HG03575 (cell line): ENCODE data around the gene ALDH3B2.
"Not testable (repeated sequence)": the region's sequence is repeated elsewhere in the genome, so short reads cannot be mapped to it uniquely, and the experiment has no call there.

Experiments
- ATAC-seq: cut with Tn5 transposase; IDR thresholded peaks from one replicate; pipeline ENCODE4 v1.9.1; 2021; ENCODE audit not compliant: unreplicated experiment, insufficient number of reproducible peaks, low FRiP score; ENCODE audit errors: extremely low read depth

Gene ALDH3B2

DNA sequence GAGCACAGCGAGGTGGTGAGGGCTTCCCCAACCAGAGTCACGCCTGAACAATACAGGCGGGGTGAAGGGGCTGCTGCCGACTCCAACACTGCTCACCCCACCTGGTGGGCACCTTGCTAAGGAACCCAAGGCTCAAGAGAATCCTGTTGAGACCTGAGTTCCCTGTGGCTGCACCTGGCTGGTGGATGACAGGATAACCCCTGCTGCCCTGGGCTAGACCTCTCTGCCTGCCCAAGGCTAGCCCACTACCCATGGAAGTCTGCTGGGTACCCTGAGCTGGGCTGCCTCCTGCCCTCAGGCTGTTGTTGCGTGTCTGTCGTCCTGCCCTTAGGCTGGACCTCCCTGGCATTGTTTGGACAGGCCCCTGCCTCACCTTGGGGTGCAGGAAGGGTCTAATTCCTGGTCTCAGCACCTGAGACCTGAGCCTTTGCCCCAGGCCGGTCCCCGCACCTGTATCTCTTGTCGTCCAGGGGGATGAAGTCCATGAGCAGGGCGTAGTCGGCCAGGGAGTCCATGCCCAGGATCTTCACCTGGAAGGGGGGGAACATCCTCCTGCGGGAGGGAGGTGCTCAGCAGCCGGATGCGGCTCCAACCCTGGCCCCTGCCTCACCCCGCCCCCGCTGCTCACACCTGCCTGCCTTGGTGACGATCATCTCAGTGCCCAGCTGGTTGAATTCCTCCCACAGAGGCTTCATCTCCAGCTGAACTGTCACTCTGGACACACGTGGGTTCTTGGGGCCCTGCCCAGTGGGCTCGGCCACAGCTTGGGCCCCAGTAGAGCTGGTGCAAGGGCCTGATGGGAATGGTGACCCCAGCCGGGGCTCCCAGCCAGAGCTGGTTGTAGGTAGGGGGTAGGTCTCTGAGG, 39.8 kb downstream of the ALDH3B2 start:
- no peak for ATAC-seq

DNA sequence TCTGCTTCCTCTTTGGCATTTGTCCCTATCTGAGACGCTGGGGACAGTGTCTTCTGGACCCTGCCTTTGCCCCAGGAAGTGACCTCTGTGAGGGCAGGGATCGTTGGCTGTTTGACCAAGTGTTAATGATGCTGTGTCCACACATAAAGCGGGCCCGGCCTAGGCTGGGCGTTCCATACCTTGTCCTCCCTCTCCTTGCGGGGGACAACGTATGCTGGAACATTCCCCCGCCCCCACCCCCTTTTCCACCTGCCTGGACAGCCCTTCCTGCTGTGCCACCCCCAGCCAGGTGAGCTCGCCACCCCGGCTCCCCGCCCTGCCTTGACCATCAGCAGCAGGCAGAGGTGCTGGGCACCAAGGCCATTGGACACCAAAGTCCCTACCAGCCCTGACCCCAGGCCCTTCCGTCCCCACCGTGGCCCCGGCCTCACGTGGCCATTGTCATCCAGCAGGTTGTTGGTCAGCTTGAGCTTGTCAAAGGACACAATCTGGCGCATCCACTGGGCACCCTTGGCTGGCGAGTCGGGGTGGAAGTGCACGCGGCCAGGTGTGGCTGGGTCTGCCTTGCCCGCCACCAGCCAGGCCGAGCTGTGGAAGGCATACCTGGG, 40.6 kb downstream of the ALDH3B2 start:
- ATAC-seq, result no peak

DNA sequence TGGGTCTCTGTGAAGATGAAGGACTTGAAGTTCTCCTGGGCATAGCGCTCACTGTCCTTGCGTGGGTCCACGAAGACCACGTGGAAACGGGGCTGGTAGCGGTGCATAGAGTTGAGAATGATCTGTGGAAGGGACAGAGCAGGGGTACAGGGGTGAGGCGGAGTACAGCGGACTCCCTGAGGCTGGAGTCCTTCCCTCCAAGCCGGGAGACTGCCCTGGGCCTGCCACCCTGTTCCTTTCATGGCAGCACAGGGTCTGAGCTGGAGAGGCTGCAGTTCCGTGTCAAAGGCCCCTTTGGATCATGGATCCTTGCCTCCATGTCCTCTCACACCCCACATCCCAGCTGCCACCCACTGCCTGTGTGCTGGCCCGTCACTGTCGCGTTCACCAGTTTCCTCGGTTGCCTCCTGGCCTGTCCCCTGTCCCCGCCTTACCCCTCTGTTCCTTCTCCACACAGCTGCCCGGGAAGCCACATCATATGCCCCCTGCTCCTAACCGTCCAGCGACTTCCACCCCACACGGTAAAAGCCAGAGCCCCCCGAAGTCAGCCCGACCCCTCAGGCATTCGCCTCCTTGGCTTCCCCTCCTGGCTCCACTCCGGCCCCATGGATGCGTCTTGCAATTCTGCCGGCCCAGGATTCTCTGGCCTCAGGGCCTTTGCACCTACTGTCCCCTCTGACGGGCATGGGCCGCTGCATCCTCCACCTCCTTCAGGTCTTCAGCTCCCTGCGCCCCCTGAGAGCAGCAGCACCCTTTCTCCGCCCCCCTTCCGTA, 41.3 kb downstream of the ALDH3B2 start:
- no peak for ATAC-seq

DNA sequence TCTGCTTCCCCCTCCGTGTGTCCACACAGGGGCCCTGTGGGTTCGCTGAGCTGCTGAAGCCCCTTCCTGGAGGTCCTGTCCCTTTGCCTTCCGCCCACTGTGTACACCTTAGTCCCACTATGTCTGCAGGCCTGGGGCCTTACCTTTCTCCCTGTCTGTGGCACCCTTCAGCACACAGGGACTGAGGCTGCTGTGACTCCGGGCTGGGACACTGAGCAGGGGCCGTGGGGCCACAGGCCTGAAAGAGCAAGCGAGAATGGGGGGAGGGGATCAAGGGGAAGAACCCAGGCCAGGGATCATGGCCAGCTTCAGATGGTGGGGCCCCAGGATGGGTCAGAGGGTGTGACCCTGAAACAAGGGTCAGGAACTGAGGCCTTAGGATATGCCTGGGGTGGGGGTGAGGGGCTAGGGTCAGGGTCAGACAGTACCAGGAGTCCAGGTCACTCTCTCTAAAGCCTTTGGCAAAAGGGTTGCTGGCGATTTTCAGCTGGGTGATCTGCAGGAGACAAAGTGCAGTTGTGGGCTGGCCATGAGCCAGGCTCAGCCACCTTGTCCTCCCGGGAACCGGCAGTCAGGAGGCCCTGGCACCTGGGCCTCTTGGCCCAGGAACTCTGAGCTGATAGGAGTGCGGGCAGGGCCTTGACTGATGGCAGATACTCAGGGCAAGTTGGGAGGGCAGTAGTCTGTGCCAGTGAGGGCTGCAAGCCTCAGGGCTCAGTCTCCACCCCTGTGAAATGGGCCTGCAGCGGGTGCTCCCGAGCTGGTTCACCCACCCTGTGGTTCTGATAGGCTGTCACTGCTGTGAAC, 42.0 kb downstream of the ALDH3B2 start:
- ATAC-seq, result no peak

DNA sequence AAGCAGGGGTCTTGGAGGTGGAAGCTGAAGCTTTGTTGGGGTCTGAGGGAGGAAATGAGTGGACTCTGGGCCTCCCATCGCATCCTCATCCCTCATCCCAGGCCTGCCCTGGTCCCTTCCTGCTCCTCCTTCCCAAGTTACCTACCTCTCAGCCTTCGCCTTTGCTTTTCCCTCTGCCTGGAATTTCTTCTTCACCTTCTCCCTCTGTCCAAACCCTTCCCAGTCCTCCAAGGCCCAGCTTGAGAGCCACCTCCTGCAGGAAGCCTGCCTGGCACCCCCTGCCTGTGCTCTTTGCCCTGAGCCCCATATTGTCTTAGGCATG, 42.6 kb downstream of the ALDH3B2 start:
- ATAC-seq, result no peak

DNA sequence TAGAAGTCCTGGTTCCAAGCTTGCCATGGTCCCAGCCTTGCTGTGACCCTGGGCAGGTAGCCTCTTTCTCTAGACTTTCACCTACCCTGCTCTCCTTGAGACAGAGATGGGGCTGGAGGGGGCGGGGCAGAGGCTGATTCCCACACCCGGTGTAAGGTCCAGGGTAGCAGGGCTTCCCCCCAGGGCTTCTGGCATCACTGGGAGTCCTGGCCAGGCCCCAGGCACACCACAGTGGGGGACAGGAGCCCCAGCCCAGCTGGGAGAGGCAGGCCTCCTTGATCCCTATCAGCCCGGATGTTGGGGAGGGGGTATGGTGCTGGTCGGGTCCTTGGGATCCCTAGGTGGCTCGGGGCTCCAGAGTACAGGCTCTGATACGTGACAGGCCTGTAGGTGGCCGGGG, 43.0 kb downstream of the ALDH3B2 start:
- ATAC-seq, result no peak

DNA sequence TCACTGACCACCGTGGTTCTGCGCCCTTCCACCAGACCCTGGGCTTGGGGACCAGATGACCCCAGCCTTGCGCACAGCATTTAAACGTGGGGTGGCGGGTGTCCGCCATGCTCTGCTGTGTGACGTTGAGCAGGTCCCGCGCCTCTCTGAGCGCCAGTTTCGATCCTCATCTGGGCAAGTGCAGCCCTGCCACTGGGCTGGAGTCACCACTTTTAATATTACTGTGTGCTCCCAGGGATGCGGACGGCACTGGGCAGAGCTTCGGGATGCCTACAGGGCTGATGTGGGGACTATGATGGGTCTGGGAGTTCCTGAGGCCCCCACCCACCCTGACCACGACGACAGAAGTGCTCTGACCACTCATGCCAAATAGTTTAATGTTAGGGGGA, 43.5 kb downstream of the ALDH3B2 start:
- ATAC-seq, result no peak

DNA sequence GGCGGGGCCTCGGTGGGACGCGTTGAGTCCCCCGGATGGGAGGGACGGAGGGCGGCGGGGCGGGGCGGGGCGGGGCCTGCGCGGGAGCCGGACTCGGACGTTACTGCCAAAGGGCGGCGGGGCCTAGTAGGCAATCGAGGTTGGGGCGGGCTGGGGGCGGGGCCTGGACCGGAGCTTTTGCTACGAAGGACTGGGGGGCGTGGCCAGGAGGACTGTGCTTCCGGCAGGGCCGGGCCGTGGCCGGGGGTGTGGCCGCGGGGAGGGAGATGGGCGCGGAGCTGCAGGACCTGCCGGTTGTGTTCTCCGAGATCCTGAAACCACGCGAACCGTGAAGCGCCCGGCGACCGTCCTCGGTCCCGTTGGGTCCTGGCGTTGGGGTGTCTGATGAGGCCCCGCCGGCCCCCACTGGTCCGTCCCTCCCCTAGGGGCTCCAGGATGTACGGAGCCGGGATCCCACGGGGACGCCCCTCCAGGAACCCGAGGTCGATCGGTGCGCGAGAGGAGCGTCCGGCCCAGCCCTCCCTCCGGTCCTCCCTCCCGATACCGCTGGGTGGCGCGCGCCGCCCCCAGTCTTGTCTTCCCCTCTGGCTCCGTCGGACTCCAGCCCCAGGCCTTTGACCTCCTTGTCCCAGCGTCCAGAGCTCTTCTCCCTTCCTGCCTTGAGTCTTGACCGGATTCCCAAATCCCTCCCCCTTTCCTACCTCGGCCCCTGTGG, 44.0 kb downstream of the ALDH3B2 start:
- ATAC-seq, result no peak

DNA sequence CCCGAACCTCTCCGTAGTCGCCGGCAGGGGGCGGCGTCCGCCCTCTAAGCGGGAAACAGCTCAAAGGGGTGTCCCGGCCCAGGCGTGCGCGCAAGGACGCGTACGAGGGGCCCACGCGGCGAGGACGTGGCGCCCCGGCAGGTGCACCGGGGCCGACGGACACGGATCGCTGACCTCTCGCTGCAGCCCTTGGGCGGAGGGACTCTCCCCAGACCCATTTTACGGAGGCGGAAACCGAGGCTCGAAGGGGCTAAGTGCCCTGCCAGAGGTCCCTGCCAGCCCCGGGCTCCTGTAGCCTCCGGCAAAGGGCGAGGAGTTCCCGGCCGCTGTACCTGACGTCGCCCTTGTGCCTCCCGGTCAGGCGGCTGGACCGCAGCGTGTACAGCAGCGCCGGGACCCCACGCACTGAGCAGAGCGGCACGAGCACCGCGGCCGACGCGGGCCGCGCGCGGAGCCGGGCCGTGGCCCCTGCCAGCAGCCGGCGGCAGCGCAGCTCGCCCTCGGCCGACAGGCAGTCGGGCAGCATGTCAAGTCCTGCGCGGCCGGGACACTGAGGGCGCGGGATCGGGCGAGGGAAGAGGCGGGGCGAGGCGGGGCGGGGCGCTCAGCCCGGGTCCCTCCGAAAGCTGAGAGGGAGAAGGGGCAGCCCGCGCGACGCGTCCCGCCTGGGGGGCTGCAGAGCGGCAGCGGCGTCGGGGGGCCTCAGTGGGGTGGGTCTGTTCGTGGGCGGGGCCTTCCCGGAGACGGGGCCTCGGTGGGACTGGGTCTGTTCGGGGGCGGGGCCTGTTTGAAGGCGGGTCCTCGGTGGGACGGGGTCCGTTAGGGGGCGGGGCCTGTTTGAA, 44.8 kb downstream of the ALDH3B2 start, which contains the start of gene NUDT8:
TSS of gene NUDT8 (minus strand) at position 552 of the 842 bp plus-strand sequence. CDS start at position 526, 26 bp downstream.
- ATAC-seq, result no peak

DNA sequence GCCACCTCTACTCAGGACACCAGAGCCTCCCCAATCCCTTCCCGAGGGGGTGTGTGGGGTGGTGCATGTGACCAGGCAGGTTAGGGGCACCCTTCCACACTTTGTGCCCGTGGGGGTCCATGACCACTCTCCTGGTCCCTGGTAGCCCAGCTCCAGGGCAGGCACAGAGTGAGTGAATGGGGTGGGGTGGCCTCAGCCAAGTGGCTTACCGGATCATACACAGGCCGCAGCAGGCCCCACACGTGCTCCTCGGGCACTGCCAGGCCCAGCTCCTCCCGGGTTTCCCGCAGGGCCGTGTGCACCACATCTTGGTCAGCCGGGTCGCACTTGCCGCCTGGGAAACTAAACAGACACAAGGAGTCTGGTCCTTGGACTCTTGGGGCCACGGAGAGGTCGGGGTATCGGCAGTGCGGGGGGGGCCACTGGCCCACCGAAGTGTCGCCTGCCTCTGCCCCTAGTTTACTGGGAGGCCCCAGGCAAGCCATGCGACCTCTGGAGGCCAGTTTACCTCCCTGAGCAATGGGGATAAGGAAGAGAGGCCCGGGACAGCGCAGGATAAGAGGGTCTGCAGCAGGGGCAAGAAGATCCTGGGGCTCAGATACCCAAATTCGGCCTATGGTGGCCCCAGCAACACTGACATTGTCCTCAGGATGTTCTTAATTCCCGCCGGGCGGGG, 45.6 kb downstream of the ALDH3B2 start:
- ATAC-seq, result no peak

DNA sequence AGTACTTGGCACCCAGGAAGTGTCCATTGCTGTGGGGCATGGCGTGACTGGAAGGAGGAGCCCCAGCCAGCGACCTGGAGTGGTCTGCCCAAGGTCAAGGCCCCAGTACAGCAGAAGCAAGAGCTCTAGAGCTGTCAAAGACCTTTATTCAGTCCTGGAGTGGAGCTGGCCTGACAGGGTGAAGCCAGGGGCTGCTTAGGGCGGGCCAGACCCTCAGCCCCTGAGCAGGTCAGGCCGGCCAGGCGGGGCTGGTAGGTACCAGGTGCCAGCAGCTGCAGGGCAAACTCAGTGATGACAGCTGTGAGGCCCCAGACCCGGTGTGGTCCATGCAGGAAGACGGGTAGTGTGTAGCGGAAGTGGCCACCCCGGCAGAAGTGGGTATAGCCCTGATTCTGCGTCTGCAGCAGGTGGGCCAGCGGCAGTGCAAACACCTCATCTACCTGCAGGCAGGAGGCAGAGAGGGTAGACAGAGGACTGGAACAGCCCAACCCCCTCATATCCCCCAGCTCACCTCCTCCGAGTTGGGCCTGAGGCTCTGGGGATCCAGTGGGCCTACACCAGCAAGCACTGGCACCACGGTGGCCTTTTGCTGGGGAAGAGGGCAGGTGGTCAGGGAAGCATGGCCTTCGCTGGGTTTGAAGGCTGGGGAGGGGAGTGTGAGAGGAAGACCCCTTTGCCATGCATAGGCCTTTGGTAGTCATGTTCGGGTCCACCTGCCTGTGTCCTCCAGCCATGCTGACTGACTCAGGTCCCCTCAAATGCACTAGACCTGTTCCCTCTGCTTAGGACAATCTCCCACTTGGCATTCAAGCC, 46.4 kb downstream of the ALDH3B2 start:
- ATAC-seq, result no peak

DNA sequence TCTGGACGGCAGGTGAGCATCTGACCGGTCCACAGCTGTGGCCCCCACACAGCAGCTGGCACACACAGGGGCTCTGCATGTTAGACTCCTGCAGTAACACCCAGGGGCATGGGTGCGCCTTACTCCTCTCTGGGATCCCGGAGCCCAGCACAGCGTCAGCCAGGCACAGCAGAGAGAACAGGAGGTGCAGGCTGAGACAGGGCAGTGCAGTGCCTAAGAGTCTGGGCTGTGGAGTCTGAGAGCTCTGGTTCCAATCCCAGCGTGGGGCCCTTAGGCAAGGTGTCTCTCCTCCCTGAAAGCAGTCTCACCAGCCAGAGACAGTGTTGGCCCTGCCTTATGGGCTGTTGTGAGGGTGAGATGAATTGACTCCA, 47.0 kb downstream of the ALDH3B2 start:
- ATAC-seq, result no peak

DNA sequence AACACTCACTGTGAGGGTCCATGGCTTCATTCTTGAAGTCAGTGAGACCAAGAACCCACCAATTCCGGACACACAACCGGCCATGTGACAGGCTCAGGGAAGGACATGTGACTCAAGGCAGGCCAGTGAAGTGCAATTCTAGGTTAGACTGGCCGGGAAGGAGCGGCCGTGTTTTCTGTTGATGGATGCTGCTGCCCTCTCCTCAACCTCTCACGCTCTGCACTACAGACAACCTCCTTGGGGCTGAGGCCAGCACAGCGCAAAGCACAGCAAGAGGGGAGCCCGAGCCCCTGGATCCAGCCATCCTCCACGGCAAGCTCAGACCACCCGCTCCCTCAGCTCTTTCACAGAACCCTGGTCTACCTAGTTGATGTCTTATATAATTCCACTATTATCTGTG, 47.5 kb downstream of the ALDH3B2 start:
- no peak for ATAC-seq

DNA sequence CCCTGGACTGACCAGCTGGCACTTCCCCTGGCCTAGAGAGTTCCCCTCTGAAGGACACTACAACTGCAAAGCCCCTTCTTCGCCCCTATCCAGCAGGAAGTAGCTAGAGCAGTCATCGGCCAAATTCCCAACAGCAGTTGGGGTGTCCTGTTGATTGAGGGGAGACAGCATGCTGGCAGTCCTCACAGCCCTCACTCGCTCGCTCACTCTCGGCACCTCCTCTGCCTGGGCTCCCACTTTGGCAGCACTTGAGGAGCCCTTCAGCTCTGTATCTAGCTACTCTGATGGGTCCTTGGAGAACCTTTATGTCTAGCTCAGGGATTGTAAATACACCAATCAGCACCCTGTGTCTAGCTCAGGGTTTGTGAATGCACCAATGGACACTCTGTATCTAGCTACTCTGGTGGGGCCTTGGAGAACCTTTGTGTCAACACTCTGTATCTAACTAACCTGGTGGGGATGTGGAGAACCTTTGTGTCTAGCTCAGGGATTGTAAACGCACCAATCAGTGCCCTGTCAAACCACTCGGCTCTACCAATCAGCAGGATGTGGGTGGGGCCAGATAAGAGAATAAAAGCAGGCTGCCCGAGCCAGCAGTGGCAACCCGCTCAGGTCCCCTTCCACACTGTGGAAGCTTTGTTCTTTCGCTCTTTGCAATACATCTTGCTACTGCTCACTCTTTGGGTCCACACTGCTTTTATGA, 48.1 kb downstream of the ALDH3B2 start:
- ATAC-seq, result not testable (repeated sequence)

DNA sequence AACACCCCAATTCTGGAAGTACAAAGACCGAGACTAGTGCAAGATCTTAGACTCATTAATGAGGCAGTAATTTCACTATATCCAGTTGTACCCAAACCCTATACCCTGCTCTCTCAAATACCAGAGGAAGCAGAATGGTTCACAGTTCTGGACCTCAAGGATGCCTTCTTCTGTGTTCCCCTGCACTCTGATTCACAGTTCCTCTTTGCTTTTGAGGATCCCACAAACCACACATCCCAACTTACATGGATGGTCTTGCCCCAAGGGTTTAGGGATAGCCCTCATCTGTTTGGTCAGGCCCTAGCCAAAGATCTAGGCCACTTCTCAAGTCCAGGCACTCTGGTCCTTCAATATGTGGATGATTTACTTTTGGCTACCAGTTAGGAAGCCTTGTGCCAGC, 50.6 kb downstream of the ALDH3B2 start:
- not testable (repeated sequence) for ATAC-seq

DNA sequence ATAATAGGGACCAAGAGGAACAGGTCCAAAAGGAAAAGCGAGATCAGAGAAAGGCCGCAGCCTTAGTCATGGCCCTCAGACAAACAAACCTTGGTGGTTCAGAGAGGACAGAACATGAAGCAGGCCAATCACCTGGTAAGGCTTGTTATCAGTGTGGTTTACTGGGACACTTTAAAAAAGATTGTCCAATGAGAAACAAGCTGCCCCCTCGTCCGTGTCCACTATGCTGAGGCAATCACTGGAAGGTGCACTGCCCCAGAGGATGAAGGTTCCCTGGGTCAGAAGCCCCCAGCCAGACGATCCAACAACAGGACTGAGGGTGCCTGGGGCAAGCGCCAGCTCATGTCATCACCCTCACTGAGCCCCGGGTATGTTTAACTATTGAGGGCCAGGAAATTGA, 51.5 kb downstream of the ALDH3B2 start:
- ATAC-seq, result not testable (repeated sequence)
